IPS-18a (cell line): ENCODE results near the gene RHBDL2.
"Not testable (repeated sequence)": the region's sequence is repeated elsewhere in the genome, so short reads cannot be mapped to it uniquely, and the experiment has no call there.

ENCODE experiments used
- H3K27ac ChIP-seq: one replicate; pipeline ENCODE4 v1.5.1; 2013; ENCODE audit warnings: low read length
- H3K27me3 ChIP-seq: one replicate; pipeline ENCODE4 v1.6.1; 2013; ENCODE audit warnings: mild to moderate bottlenecking, low read length; ENCODE audit not compliant: control insufficient read depth, insufficient read depth
- H3K36me3 ChIP-seq: one replicate; pipeline ENCODE4 v1.6.1; 2013; ENCODE audit warnings: low read depth, low read length; ENCODE audit not compliant: control insufficient read depth
- H3K4me1 ChIP-seq: one replicate; pipeline ENCODE4 v1.6.1; 2013; ENCODE audit warnings: low read depth, low read length; ENCODE audit not compliant: control insufficient read depth
- H3K4me3 ChIP-seq: one replicate; pipeline ENCODE4 v1.5.1; 2013; ENCODE audit warnings: low read length
- H3K9ac ChIP-seq: one replicate; pipeline ENCODE4 v1.6.1; 2013; ENCODE audit warnings: mild to moderate bottlenecking, low read length, moderate library complexity
- H3K9me3 ChIP-seq: one replicate; pipeline ENCODE4 v1.6.1; 2013; ENCODE audit warnings: low read depth, low read length; ENCODE audit not compliant: control insufficient read depth

Gene RHBDL2

GRCh38 chr1:38840281-38840680, 101.3 kb downstream of the RHBDL2 start:
- peaks cover 31% of the 10 kb centered on the region for H3K36me3 ChIP-seq
- no peak overlapping the region for H3K4me3 ChIP-seq
- no peak overlapping the region for H3K27ac ChIP-seq
- H3K9ac ChIP-seq = no peak overlapping the region
- no peaks in the 10 kb centered on the region for H3K27me3 ChIP-seq
- no peaks in the 10 kb centered on the region for H3K4me1 ChIP-seq
- no peaks in the 10 kb centered on the region for H3K9me3 ChIP-seq

- no peak overlapping the region for H3K27ac ChIP-seq
- H3K27me3 ChIP-seq = no peaks in the 10 kb centered on the region
- no peaks in the 10 kb centered on the region for H3K9me3 ChIP-seq
- no peak overlapping the region for H3K9ac ChIP-seq
- H3K36me3 ChIP-seq = peaks cover 25% of the 10 kb centered on the region
- no peak overlapping the region for H3K4me3 ChIP-seq
- H3K4me1 ChIP-seq = no peaks in the 10 kb centered on the region
Observed at GRCh38 chr1:38839363-38839762, 102.3 kb downstream of the RHBDL2 start.

GRCh38 chr1:38836316-38836715, 105.3 kb downstream of the RHBDL2 start:
- H3K27ac ChIP-seq, H3K4me1 ChIP-seq, H3K9me3 ChIP-seq, H3K9ac ChIP-seq, H3K4me3 ChIP-seq, H3K27me3 ChIP-seq: not testable (repeated sequence)
- H3K36me3 ChIP-seq = peaks cover 19% of the 10 kb centered on the region
